Dermis blood vessel endothelial cell (primary cell): ENCODE data around the gene PTPRC. TPM values are rescaled to one million over a fixed set of nuclear protein-coding genes. Genes with fewer than 3 reads are reported as not detected.

Experiments used
- DNase-seq: peaks from one replicate; pipeline ENCODE4 v3.0.0; 2010
- total RNA-seq: library from RNA; depleted of rRNA; stranded (reverse); fragments of >200 nt; gene quantifications from 2 replicates; pipeline ENCODE4 v1.2.3, GENCODE V29; 2014

Gene PTPRC
- total RNA-seq, 1 donor from 2014 or later, result not detected

GRCh38 chr1:198701766-198702539, 63.1 kb downstream of the PTPRC start:
- DNase-seq, result no peak

GRCh38 chr1:198708761-198709525, 70.1 kb downstream of the PTPRC start:
- DNase-seq, result no peak

GRCh38 chr1:198711837-198712236, 73.0 kb downstream of the PTPRC start:
- peak; percentile 19 for DNase-seq

- no peak for DNase-seq
Observed at GRCh38 chr1:198713081-198713480, 74.2 kb downstream of the PTPRC start.

GRCh38 chr1:198714271-198714670, 75.4 kb downstream of the PTPRC start:
- no peak for DNase-seq

GRCh38 chr1:198716051-198716450, 77.2 kb downstream of the PTPRC start:
- DNase-seq, result no peak

- DNase-seq, result no peak
Observed at GRCh38 chr1:198717510-198717909, 78.7 kb downstream of the PTPRC start.

- DNase-seq, result no peak
Observed at GRCh38 chr1:198723127-198723526, 84.3 kb downstream of the PTPRC start.

- DNase-seq, result no peak
Observed at GRCh38 chr1:198725090-198725489, 86.2 kb downstream of the PTPRC start.

- peak; percentile 71 for DNase-seq
Observed at GRCh38 chr1:198726455-198726854, 87.6 kb downstream of the PTPRC start.

- DNase-seq, result no peak
Observed at GRCh38 chr1:198729195-198729863, 90.5 kb downstream of the PTPRC start.

GRCh38 chr1:198730952-198731351, 92.1 kb downstream of the PTPRC start:
- DNase-seq, result no peak

- no peak for DNase-seq
Observed at GRCh38 chr1:198734323-198735008, 95.6 kb downstream of the PTPRC start.

GRCh38 chr1:198741744-198742143, 102.9 kb downstream of the PTPRC start:
- DNase-seq, result no peak

GRCh38 chr1:198747127-198747526, 108.3 kb downstream of the PTPRC start:
- no peak for DNase-seq

GRCh38 chr1:198749279-198749678, 110.4 kb downstream of the PTPRC start:
- DNase-seq, result no peak

- DNase-seq, result no peak
Observed at GRCh38 chr1:198750081-198750480, 111.2 kb downstream of the PTPRC start.

GRCh38 chr1:198751741-198752140, 112.9 kb downstream of the PTPRC start:
- no peak for DNase-seq

- DNase-seq, result no peak
Observed at GRCh38 chr1:198754670-198755069, 115.8 kb downstream of the PTPRC start.

- DNase-seq, result no peak
Observed at GRCh38 chr1:198755715-198756114, 116.9 kb downstream of the PTPRC start.

- DNase-seq, result peak; percentile 42
Observed at GRCh38 chr1:198756470-198756869, 117.6 kb downstream of the PTPRC start.

- DNase-seq, result no peak
Observed at GRCh38 chr1:198761859-198762616, 123.2 kb downstream of the PTPRC start.
